ENCODE measurements around the gene BTG4.
A peak's percentile ranks its signal among the peaks of the same experiment; 100 is the strongest.

- no peak for TF ChIP-seq CTCF (IDR thresholded peaks at IDR 0.05 in 2 of 3, conservative IDR thresholded peaks at IDR 0.05 in 1 of 3; ENCODE audit: borderline replicate concordance in 1 of 3, insufficient read depth in 1 of 3, low read depth in 2 of 3, low read length in 2 of 3)
- TF ChIP-seq POLR2AphosphoS5 (IDR thresholded peaks at IDR 0.05; ENCODE audit: low read depth, low read length), result no peak
- TF ChIP-seq EZH2phosphoT487 (IDR thresholded peaks at IDR 0.05; ENCODE audit: borderline replicate concordance), result no peak
- no peak for TF ChIP-seq SIN3A (IDR thresholded peaks at IDR 0.05; ENCODE audit: low read depth)
- TF ChIP-seq TCF7L2 (IDR thresholded peaks at IDR 0.05; ENCODE audit: borderline replicate concordance, extremely low read depth, insufficient read depth, insufficient read length), result no peak
- TF ChIP-seq POLR2A (IDR thresholded peaks at IDR 0.05; ENCODE audit: borderline replicate concordance, extremely low read depth, insufficient read depth, insufficient read length), result no peak
- TF ChIP-seq YY1 (IDR thresholded peaks at IDR 0.05; ENCODE audit: extremely low read depth, insufficient replicate concordance, low read depth, low read length), result no peak
- TF ChIP-seq JUND (IDR thresholded peaks at IDR 0.05), result peak; percentile 32; the same call in 1 of the 2 replicates
- no peak for TF ChIP-seq ELF1 (IDR thresholded peaks at IDR 0.05; ENCODE audit: borderline replicate concordance, low read depth)
- TF ChIP-seq RAD21 (IDR thresholded peaks at IDR 0.05; ENCODE audit: low read depth), result no peak
Observed at GRCh38 chr11:111554532-111554931, 42.3 kb upstream of the BTG4 start.

Measured in HCT116 (cell line).